GM19035 (cell line): Measurements from ENCODE around the gene MTARC1.

ENCODE experiments used
- ATAC-seq: cut with Tn5 transposase; IDR thresholded peaks from one replicate; pipeline ENCODE4 v1.9.1; 2021; ENCODE audit not compliant: unreplicated experiment

MTARC1 gene

DNA sequence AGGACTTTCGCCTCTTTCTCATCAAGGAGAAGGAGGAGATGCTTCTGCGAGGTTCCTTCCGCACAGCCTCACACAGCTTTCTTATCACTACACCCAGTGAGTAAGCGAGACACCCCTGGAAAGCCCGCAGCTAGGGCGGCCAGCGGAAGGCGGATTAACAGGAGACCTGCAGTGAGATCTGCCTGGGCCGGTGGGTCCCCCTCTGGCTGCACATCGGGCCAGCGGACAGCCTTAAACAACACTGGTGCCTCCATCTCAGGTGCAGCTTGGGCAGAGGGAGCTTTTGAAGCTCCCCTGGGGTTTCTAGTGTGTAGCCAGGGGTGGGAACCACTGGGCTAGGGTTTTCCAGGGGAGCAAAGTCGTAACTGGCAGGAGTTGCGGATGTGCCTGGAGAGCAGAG is 17.5 kb upstream of the MTARC1 start:
- no peak for ATAC-seq

DNA sequence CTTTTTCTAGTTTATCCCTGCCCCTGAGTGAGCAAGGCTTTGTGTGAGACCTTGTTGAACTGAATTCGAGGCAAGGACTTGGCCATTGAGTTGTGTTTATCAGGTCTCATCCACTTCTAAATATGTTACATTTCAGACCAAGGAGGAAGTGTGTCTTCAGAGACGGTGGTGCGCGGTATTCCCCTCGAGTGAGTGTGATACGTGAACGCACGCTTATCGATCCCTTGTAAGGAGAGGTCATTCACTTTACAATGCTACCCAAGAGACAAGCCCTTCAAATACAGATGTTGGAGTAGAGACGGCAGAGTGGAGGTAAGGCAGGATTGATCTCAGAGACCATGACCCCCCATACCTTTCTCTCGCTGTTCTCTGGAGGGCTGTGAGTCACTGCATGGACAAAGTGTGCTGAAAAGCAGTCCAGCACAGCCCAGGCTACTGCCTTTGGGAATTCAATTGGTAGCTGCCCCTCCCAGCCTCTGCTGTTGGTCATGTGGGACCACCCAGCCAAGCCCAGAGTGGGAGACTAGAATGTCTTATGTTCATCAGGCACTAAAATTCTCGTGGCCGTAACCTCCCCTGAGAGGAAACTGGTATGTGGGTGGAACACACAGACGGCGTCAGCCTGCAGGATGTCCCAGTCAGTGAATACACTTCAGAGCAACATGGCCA is 16.3 kb upstream of the MTARC1 start:
- ATAC-seq = peak; percentile 81

- ATAC-seq = no peak
Measured at GRCh38 chr1:220772846-220773245, 13.9 kb upstream of the MTARC1 start.

DNA sequence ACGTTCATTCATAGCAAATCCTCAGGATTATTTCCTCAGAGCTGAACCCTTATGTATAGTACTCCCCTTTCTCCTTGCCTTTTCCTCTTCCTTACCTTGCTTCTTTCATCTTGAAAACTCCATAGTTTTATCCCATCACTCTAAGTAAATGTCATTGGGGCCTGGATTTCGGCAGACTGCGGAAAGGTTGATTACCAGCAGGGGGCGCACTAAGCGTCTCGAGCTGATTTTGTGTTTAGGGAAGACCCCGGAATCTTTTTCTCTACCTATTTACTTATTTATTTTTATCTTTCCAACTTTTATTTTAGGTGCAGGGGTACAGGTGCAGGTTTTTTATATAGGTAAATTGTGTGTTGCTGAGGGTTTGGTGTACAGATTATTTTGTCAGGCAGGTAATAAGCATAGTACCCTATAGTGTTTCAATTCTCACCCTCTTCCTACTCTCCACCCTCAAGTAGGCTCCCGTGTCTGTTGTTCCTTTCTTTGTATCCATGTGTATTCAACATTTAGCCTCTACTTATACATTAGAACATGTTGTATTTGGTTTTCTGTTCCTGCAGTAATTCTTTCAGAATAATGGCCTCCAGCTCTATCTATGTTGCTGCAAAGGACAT is 11.4 kb upstream of the MTARC1 start:
- ATAC-seq = no peak

- ATAC-seq = no peak
Measured at GRCh38 chr1:220776254-220776653, 10.5 kb upstream of the MTARC1 start.

DNA sequence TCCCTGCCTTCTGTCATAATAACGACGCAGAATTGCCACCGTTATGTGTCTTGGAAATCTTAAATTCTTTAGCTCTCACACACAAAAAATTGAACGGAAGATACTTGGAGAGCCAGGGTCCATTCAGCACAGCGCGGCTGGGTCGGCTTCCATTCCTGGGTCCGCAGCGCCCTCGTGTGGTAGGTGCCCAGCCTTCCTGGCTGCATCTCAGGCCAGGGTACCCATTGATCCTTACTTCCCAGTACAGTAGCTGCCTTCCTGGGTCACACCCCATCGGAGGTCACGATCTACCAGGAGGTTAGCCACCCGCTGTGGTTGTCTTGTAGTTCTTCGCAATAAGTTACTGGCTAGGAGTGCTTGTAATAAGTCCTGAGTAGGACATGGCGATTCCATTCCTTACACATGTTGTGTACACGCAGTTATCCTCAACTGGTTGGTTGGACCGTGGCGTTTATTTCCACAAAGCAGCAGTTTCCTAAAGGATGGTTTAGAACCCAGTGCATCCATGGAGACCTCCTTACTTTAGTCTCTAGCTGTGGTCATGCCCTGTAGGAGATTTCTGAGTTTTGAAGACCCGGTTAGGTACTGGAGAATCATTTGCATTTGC is 9.9 kb upstream of the MTARC1 start:
- peak; percentile 80 for ATAC-seq

DNA sequence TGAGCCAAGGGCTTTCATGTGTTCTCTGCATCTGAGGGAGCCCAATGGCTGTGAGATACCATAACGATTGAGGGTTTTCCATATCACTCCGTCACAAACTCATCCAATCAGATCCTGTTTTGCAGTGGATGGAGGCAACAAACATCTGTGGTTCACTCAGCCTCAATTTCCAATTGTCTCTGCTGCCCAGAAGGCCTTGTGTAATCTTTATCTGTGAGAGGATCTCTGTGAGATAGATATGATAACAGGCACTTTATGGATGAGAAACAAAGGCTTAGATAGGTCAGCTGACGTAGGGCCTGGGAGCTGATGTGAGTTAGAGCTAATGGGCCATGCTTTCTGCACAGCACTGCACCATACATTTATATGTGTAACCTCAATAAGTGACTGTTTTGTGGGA is 3.3 kb upstream of the MTARC1 start:
- no peak for ATAC-seq

DNA sequence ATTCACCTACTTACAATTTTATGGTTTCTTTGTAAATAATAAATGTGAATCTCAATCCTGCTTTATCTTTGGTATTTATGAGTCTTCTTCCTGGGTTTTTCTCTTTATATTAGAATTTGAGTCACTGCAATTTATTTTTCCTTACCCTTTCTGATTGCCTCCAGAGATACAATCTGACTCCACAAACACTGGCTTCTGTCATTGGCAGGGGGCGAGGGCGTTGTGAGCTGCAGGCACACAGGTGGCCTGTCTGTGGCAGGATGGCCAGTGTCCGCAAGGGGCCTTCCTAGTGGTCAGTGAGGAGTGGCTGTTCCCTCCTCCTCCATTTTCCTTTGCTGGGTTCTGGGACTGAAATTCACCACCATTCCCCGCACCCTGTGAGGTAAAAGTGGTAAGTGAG is 2.0 kb upstream of the MTARC1 start:
- no peak for ATAC-seq

GRCh38 chr1:220785166-220786056 is 1.3 kb upstream of the MTARC1 start:
- no peak for ATAC-seq

DNA sequence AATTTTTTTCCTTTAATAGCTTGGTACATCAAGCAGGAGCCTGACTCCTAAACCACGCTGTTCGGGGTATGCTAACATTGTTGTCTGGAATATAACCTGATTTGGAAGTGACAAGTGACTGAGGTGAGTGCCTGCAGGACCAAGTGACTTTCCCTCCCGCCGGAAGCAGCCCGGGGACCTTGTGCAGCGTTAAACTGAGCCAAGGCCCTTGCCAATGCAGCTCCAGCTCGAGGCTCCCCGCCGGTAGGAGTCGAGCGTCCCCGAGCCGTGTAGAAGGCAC is 716 bp upstream of the MTARC1 start:
- peak; percentile 5 for ATAC-seq

DNA sequence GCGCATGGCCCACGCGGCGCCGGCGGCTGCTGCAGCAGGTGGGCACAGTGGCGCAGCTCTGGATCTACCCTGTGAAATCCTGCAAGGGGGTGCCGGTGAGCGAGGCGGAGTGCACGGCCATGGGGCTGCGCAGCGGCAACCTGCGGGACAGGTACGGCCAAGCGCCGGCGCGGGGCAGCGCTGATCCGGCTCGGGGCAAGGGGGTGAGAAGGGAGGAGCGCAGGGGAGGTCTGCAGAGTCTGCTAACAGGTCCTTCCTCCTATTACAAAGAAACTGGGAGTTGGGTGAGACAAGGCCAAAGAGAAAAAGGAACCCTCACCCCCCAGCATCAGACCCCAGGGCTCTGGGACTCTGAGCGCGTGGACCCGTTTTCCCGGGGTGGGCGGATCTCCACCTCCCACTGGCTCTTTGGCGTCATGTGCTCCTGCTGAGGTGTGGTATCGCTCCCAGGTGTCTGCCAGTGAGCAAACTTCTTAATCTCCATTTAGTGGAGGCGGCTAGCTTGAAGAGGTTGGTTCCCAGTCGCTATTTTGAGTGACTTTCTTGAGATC is 431 bp downstream of the MTARC1 start:
- no peak for ATAC-seq

DNA sequence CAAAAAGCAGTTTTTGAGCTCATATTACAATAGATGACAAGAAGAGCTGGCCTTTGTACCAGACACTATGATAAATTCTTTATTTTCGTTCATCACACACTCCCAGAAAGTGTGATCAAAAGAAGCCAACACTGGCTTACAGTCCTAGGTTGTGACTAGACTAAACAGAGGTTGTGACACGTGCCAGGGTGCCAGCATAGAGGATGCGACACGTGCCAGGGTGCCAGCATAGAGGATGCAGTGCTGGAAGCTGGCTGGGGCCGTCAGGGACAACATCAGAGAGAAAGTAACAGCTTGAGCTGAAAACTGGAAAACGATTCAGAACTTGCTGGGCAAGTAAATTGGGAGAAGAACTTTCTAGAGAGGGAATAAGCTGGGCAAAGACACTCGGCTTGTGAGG is 2.2 kb downstream of the MTARC1 start:
- ATAC-seq = no peak

GRCh38 chr1:220789532-220790147 is 2.9 kb downstream of the MTARC1 start:
- no peak for ATAC-seq

- no peak for ATAC-seq
Measured at GRCh38 chr1:220791285-220791684, 4.6 kb downstream of the MTARC1 start.

DNA sequence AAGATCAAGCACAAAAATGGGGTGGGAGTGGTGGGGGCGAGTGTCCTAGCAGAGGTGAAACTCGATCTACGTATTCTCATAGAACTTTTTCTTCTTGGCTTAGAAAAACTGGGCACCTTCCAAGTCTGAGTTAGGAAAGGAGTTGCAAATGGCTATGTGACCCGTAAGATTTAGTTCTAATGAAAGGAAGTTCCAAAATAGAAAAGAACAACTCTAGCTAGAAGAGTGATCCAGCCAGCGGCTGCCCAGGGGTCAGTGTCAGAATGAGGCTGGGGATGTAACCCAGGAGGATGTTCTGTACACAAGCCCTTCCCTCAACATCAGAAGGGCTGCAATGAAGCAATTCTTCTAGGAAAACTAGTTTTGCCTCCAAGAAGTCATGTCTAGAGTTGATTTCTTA is 5.2 kb downstream of the MTARC1 start:
- no peak for ATAC-seq

GRCh38 chr1:220796530-220796929 is 9.8 kb downstream of the MTARC1 start:
- no peak for ATAC-seq

GRCh38 chr1:220797044-220797443 is 10.3 kb downstream of the MTARC1 start:
- ATAC-seq = no peak

GRCh38 chr1:220797553-220797952 is 10.8 kb downstream of the MTARC1 start:
- no peak for ATAC-seq

- ATAC-seq = no peak
Measured at GRCh38 chr1:220798338-220798737, 11.6 kb downstream of the MTARC1 start.

DNA sequence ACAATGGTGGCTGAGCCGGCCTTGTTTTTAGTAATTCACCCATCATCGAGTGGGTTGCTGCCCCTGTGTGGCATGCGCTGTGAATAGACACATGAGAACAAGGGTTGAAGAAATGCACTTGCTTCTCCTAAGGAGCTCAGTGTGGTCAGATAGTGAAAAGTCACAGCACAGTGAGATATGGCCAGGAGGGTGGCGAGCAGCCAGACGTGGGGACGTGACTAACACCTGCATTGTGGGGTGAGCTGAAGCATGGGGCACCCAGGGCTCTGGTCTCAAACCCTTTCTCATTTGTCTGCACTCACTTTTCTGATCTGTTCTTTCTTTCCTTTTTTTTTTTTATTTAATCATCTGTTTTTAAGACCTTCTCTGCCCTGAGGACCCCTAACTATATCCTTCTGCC is 13.5 kb downstream of the MTARC1 start:
- ATAC-seq = no peak
